NB4 (cell line): ENCODE measurements around the gene C3orf22.
A peak's percentile ranks its signal among the peaks of the same experiment; 100 is the strongest.
"Not testable (repeated sequence)": the region's sequence is repeated elsewhere in the genome, so short reads cannot be mapped to it uniquely, and the experiment has no call there.

Experiments
- DNase-seq: peaks from one replicate; pipeline ENCODE4 v3.0.0; 2010; ENCODE audit warnings: low read depth
- H3K4me3 ChIP-seq: one replicate; pipeline ENCODE4 v1.5.1; 2011; ENCODE audit warnings: mild to moderate bottlenecking, low read depth, low read length, moderate library complexity
- CTCF ChIP-seq: IDR thresholded peaks from one replicate; pipeline ENCODE4 v1.5.1; 2012; ENCODE audit warnings: low read depth, low read length
- MAX ChIP-seq: IDR thresholded peaks from 2 replicates; pipeline ENCODE4 v1.6.1; 2011; ENCODE audit warnings: low read depth, low read length
- MYC ChIP-seq: IDR thresholded peaks from 2 replicates; pipeline ENCODE4 v1.6.1; 2011; ENCODE audit warnings: low read depth, low read length
- POLR2A ChIP-seq: IDR thresholded peaks from 2 replicates; pipeline ENCODE4 v1.6.1; 2011; ENCODE audit warnings: mild to moderate bottlenecking; ENCODE audit not compliant: insufficient read length; ENCODE audit errors: extremely low read depth

The C3orf22 gene, protein sequence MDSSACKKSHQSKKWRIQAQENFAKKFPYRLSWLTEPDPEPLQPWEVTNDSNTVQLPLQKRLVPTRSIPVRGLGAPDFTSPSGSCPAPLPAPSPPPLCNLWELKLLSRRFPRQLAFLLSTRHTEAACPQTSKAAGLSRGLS

DNA sequence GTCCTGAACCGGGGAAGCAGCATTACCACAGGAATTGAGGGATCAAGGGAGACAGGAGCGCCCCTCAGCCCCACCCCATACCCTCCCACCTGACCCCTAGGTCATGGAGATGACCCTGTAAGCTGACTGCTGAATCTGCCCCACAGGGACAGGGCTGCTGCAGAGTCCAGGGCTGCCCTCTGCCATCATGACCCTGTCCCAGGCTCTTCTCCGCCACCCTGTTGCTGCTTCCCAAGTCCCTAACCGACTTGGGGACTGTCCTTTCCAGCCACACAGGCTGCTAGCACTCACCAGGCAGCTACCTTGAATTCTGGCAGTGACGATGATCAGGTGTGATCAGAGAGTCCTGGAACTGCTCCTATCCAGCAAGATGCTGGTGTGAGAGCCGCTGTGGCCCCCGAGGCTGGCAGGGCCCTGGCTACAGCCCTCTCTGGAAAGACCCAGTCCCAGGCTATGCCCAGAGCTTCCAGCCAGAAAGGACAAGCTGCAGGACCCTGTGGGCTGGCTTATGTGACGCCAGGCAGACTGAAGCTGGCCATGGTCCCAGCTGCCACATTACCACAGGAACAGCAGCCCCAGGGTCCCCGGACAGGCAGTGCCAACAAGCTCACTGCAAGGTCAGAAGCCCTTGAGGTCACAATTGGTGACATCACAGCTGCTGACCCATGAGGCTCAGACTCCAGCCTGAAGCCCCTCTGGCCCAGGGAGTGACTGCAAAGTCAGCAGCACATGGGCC is at the start of gene C3orf22:
Gene C3orf22, minus strand, starts transcription at position 597 of the 736 bp plus-strand sequence. CDS start 5,542 bp downstream, outside the sequence.
- DNase-seq, result no peak
- TF ChIP-seq CTCF (no peak), MAX (no peak), POLR2A (no peak), MYC (no peak)
- H3K4me3 ChIP-seq, result no peak within 1 kb of the TSS

DNA sequence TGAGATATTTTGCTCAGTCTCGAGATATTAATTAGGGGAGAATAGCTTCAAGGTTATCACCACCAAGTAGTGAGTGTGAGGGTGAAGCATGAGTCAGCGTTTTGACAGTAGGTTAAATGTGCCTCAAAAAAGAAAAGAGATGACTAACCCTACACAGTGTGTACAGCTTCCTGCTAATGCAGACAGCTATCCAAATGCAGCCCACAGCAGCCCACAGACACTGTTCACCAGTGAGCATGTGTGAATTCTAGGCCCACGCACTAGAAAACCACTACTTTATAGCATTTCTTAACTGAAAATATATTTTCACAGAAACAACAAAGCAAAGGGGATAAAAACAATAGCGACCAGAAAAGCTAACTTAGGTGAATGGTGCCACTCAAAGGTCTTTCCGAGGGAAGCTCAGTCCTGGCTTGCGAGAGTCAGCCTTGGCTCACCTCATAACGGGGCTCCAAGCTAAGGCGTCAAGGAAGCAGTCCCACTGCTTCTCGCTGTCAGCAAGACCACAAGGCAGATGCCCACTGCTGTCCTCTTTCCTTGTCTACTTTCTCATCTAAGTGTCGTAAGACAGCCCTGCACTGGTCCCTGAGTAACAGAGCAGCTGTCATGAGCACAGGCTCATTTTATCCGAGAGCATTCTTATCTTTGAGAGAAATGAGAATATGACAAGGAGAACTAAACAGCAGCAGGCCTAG is 48.6 kb upstream of the C3orf22 start:
- H3K4me3 ChIP-seq, result no peak overlapping the region
- peak; percentile 86 for DNase-seq
- TF ChIP-seq POLR2A, result no peak
- TF ChIP-seq MYC, result peak; percentile 52; the same call in 1 of the 2 replicates
- peak; percentile 32; the same call in 1 of the 2 replicates for TF ChIP-seq MAX
- no peak for TF ChIP-seq CTCF

- no peak overlapping the region for H3K4me3 ChIP-seq
Measured at GRCh38 chr3:126606001-126606400, 47.3 kb upstream of the C3orf22 start.

GRCh38 chr3:126604691-126605090 is 46.0 kb upstream of the C3orf22 start:
- DNase-seq, result no peak
- no peak overlapping the region for H3K4me3 ChIP-seq
- TF ChIP-seq MYC, result no peak
- no peak for TF ChIP-seq CTCF
- no peak for TF ChIP-seq MAX
- TF ChIP-seq POLR2A, result no peak

More at GRCh38 chr3:126606001-126606400, 47.3 kb upstream of the C3orf22 start:
- TF ChIP-seq POLR2A, result no peak
- TF ChIP-seq MAX, result no peak
- no peak for TF ChIP-seq MYC
- no peak for TF ChIP-seq CTCF
- DNase-seq, result no peak

GRCh38 chr3:126599101-126599500 is 40.4 kb upstream of the C3orf22 start:
- no peak overlapping the region for H3K4me3 ChIP-seq
- no peak for DNase-seq
- no peak for TF ChIP-seq POLR2A

DNA sequence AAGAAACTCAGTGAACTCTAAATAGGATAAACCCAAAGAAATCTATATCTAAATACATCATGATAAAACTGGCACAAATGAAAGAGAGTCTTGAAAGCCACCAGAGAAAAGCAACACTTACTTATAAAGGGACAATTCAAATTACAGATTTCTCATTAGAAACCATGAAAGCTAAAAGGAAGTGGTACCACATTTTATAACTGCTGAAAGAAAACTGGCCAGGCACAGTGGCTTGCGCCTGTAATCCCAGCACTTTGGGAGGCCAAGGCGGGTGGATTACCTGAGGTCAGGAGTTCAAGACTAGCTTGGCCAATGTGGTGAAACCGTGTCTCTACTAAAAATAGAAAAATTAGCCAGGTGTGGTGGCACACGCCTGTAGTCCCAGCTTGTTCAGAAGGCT is 36.7 kb upstream of the C3orf22 start:
- not testable (repeated sequence) for H3K4me3 ChIP-seq, DNase-seq

DNA sequence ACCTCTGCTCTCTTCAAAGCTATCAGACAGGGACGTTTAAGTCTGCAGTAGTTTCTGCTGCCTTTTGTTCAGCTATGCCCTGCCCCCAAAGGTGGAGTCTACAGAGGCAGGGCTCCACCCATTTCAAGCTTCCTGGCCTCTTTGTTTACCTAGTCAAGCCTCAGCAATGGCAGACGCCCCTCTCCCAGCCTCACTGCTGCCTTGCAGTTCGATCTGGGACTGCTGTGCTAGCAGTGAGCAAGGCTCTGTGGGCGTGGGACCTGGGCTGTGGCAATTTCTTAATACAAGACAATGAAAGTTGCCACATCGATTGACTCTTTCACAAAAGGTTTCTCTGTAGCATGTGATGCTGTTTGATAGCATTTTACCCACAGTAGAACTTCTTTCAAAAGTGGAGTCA is 32.8 kb upstream of the C3orf22 start:
- peak; percentile 21 for DNase-seq
- not testable (repeated sequence) for H3K4me3 ChIP-seq
